D721Med (cell line): ENCODE results near the gene AOAH.

Source experiments
- DNase-seq: peaks from one replicate; pipeline ENCODE4 v3.0.0; 2011; ENCODE audit warnings: low spot score; ENCODE audit not compliant: insufficient read length
- FAIRE-seq: peaks from 2 replicates; lab custom pipeline; 2011; peaks lifted over from hg19 to GRCh38; lab: Jason Lieb, UNC
- CTCF ChIP-seq: IDR thresholded peaks from 2 replicates; pipeline ENCODE4 v1.5.1; 2012; ENCODE audit warnings: mild to moderate bottlenecking, control low read depth; ENCODE audit not compliant: insufficient read depth; ENCODE audit errors: missing control alignments

AOAH gene

GRCh38 chr7:36736899-36737211 is 12.6 kb upstream of the AOAH start:
- TF ChIP-seq CTCF: no peak
- FAIRE-seq (no peak), DNase-seq (no peak)

- FAIRE-seq: no peak
- no peak for TF ChIP-seq CTCF
- DNase-seq: no peak
Measured at GRCh38 chr7:36736090-36736898, 12.0 kb upstream of the AOAH start.

GRCh38 chr7:36735172-36735571 is 10.9 kb upstream of the AOAH start:
- DNase-seq (no peak), FAIRE-seq (no peak)
- no peak for TF ChIP-seq CTCF

- TF ChIP-seq CTCF: no peak
- no peak for FAIRE-seq
- DNase-seq: no peak
Measured at GRCh38 chr7:36734731-36735130, 10.4 kb upstream of the AOAH start.

GRCh38 chr7:36733411-36733810 is 9.1 kb upstream of the AOAH start:
- no peak for TF ChIP-seq CTCF
- DNase-seq (no peak), FAIRE-seq (no peak)

GRCh38 chr7:36732806-36733205 is 8.5 kb upstream of the AOAH start:
- FAIRE-seq (no peak), DNase-seq (no peak)
- no peak for TF ChIP-seq CTCF

- DNase-seq (no peak), FAIRE-seq (no peak)
- TF ChIP-seq CTCF: no peak
Measured at GRCh38 chr7:36730046-36730445, 5.8 kb upstream of the AOAH start.
